Mucosa of descending colon (tissue), 3 donors: ENCODE measurements around the gene BTBD16. TPM values are rescaled to one million over a fixed set of nuclear protein-coding genes. Genes with fewer than 3 reads are reported as not detected.
A peak's percentile ranks its signal among the peaks of the same experiment; 100 is the strongest.

ENCODE experiments used
- ATAC-seq: fragments of 200-7000 bp; cut with Tn5 transposase; one replicate; pipeline ENCODE4 v1.9.1; 2020; ENCODE audit warnings: mild to moderate bottlenecking, moderate library complexity
- DNase-seq, 3 donors: peaks; one replicate each; pipeline ENCODE4 v3.0.0-alpha.2; 2020
- H3K36me3 ChIP-seq: fragments of 200-600 bp; one replicate; pipeline ENCODE4 v1.8.0; 2021; ENCODE audit warnings: low read depth, mild to moderate bottlenecking
- H3K4me1 ChIP-seq: fragments of 200-600 bp; one replicate; pipeline ENCODE4 v1.8.0; 2021; ENCODE audit warnings: low read depth, mild to moderate bottlenecking
- H3K4me3 ChIP-seq: fragments of 200-600 bp; one replicate; pipeline ENCODE4 v1.8.0; 2021; ENCODE audit warnings: mild to moderate bottlenecking
- H3K9me3 ChIP-seq: fragments of 200-600 bp; one replicate; pipeline ENCODE4 v1.8.0; 2021; ENCODE audit warnings: mild to moderate bottlenecking
- intact Hi-C, 2 donors: fragments of 100-400 bp; cut with DNase I in 1 of 2; cut with micrococcal nuclease in 1 of 2; formaldehyde crosslinking; loops; one replicate each; pipeline versions ENCODE4 v1.11.0 to v1.11.1; 2022; cut with DNase I, micrococcal nuclease
- total RNA-seq, 3 donors: library from RNA; stranded (reverse); fragmentation: NEBNext Ultra II Directional in 2 of 3; extraction: Animal tissue kit (Norgen Biotek cat#: 25700) in 2 of 3; gene quantifications; one replicate each; pipeline versions ENCODE4 v1.2.1 to v1.2.4, GENCODE V29; 2021 to 2023
- TF ChIP-seq, protein P1 (sequence below): fragments of 200-600 bp; IDR thresholded peaks from one replicate; pipeline ENCODE4 v1.8.0; 2022; ENCODE audit warnings: antibody characterized with exemption, mild to moderate bottlenecking
- donor health status: DM: no; HTN: no; CAD: no; lungs with moderate emphysema.
- donor health status: DM: no; HTN: no; CAD: no.
- donor health status: DM: no; HTN: yes; CAD: no.

The BTBD16 gene
- total RNA-seq, 3 donors from 2014 or later, result 0.16 to 0.60 (median 0.26) TPM

DNA sequence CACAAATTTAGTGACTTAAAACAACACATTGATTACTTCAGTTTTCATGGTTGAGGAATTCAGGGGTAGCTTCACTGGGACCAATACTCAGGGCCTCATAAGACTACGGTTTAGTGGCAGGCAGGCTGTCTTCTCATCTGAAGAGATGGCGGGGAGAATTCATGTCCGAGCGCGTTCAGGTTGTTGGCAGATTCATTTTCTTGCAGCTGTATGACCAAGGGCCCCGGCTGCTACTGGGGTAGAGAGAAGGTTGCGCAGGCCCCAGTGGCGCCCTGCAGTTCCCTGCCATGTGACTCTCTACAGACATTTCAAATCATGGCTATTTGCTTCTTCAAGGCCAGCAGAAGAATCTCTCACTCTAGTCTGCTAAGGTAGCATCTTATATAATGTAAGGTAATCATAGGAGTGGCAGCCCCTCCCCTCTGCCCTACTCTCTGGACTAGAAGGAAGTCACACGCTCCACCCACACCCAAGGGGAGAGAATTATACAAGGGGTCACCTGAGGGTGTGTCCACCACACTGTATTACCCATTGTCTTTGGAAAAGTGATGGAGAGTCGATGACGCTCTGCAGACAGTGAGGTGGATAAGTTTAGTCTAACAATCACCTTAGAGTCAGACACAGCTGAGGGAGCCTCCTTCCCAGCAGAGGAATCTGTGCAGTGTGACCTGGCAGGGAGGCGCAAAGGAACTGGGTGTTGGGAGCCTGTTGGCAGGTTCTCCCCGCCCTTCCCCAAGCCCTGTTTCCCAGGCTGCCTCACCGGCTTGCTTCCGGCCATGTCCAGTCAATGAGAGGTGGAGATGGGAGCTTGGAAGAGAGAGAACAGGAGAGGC is 67.7 kb downstream of the BTBD16 start:
- DNase-seq (peak; percentile 63 to 82 (median 69)), ATAC-seq (peak; percentile 95)
- no peaks in the 10 kb centered on the region for H3K36me3 ChIP-seq
- H3K4me1 ChIP-seq, result peaks cover 5% of the 10 kb centered on the region
- intact Hi-C loops, result no loop called here
- no peak overlapping the region for H3K4me3 ChIP-seq
- TF ChIP-seq, protein P1, sequence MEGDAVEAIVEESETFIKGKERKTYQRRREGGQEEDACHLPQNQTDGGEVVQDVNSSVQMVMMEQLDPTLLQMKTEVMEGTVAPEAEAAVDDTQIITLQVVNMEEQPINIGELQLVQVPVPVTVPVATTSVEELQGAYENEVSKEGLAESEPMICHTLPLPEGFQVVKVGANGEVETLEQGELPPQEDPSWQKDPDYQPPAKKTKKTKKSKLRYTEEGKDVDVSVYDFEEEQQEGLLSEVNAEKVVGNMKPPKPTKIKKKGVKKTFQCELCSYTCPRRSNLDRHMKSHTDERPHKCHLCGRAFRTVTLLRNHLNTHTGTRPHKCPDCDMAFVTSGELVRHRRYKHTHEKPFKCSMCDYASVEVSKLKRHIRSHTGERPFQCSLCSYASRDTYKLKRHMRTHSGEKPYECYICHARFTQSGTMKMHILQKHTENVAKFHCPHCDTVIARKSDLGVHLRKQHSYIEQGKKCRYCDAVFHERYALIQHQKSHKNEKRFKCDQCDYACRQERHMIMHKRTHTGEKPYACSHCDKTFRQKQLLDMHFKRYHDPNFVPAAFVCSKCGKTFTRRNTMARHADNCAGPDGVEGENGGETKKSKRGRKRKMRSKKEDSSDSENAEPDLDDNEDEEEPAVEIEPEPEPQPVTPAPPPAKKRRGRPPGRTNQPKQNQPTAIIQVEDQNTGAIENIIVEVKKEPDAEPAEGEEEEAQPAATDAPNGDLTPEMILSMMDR, result no peak
- H3K9me3 ChIP-seq, result no peaks in the 10 kb centered on the region

DNA sequence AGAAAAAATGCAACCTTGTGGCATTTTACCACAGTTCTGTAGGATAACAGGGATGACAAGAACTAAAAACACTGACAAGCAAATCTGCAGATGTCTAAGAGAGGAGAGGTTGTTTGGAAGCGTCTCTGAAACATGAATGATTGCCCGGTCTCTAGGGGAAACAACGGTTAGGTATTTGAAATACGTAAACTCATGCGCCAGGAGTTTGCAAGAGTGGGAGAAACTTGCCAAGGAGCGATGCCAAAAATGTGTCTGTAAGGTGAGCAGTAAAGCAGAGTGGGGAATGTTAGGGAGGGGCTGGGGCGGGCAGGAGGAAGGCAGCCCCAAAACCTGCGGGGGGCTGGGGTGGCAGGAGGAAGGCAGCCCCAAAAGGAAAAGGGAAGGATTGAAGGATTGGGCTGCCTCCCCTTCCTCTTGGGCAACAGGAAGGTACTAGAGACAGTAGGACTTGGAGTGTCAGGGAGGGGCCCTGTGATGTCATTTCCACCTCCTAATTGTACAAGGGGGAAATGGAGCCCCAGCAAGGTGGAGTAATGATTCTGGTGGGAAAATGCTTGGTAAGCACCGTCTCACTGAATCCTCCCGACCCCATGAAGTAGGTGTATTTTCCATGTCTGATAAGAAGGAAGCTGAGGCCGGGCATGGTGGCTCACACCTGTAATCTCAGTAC is 70.2 kb downstream of the BTBD16 start:
- ATAC-seq, result no peak
- Histone ChIP-seq H3K4me3 (no peak overlapping the region), H3K36me3 (no peaks in the 10 kb centered on the region), H3K9me3 (no peaks in the 10 kb centered on the region), H3K4me1 (peaks cover 5% of the 10 kb centered on the region)
- no peak for DNase-seq
- TF ChIP-seq, protein P1, result no peak
- intact Hi-C loops, result no loop called here

DNA sequence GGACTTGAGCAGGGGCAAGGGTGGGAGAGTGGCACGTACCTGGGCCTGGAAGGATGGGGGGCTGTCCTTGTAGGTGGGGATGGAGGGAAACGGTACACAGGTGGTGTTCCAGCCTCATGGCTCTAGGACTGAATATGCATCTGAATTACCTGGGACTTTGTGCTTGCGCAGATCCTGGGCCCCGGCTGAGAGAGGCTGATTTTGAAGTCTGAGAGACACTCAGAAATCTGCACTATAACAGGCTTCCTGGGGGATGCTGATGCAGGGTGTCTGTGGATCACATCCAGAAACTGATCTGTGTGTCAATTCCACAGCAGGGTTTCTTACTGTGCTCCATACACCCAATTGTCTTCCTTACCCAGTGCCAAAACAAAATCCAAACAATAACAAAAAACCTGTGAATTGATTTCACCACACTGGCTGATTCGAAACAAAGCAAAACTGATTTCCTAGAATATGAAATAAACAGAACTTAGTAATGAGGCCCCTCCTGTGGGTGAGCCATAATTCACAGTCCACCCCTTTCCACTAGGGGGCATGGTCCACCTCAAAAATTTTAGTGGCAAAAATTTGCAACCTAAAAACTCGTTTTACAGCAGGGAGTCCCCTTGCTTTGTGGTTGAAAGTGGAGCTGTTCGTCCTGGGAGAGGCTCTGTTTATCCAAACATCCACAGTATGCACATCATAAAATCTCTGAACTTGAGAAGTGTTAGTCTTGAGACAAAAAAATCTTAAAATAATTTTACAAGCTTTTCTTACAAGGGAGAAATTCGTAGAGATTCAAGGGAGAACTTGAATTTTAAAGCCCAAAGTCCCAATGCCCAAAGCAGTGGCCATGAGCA is 71.4 kb downstream of the BTBD16 start:
- ATAC-seq (no peak), DNase-seq (peak in 1 of 3 donors; percentile 59)
- H3K36me3 ChIP-seq, result no peaks in the 10 kb centered on the region
- H3K9me3 ChIP-seq, result no peaks in the 10 kb centered on the region
- intact Hi-C loops, result no loop called here
- peaks cover 5% of the 10 kb centered on the region for H3K4me1 ChIP-seq
- TF ChIP-seq, protein P1, result peak; percentile 8
- H3K4me3 ChIP-seq, result no peak overlapping the region

DNA sequence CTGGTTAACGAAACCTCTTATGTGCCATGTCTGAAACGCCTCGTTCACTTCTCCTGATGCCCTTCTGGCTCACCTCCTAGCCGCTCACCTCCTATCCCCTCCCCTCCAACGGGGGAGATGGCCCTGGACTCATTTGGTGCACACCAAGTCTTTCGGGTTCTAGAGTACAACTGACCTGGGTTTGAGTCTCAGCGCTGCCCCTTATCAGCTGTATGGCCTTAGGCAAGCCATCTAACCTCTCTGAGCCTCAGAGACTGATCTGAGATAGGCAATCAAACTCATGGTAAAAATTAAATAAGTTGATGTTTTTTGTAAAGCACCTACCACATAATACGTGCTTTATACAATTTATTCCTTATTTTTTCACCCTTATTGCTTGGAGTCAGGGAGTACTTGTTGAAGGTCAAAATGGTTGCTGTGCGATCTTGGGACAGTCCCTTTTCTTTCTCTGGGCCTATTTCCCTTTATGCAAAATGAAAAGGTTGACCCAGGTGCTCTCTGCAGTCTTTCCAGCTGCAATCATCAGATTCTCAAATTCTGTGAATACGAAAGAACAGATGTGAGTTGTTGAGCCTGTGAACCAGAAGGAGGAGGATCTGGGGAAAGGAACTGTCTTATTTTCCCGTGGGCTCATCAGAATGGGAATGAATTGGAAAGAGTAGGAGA is 72.2 kb downstream of the BTBD16 start:
- H3K4me1 ChIP-seq, result peaks cover under 1% of the 10 kb centered on the region
- TF ChIP-seq, protein P1, result no peak
- intact Hi-C loops, result no loop called here
- H3K9me3 ChIP-seq, result no peaks in the 10 kb centered on the region
- H3K36me3 ChIP-seq, result no peaks in the 10 kb centered on the region
- no peak overlapping the region for H3K4me3 ChIP-seq
- no peak for ATAC-seq
- no peak for DNase-seq

DNA sequence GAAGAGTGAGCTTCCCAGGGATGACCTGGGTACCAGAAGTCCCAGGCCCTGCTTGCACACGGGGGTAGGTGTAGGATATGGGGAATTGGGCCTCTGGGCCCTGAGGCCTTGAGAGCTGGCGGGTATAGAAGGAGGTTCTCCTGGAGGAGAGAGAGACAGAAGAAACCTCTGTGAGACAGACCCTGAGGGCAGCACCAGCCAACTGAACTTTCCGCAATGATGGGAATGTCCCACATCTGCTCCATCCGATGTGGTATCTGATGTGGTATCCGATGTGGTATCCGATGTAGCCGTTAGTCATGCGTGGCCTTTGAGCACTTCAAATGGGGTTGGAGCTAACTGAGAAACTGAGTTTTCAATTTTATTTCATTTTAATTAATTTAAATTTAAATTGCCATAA is 72.8 kb downstream of the BTBD16 start:
- no peak for DNase-seq
- H3K36me3 ChIP-seq, result no peaks in the 10 kb centered on the region
- no peak overlapping the region for H3K4me3 ChIP-seq
- intact Hi-C loops, result no loop called here
- TF ChIP-seq, protein P1, result no peak
- no peaks in the 10 kb centered on the region for H3K9me3 ChIP-seq
- no peak for ATAC-seq
- H3K4me1 ChIP-seq, result no peaks in the 10 kb centered on the region
